Measurements from ENCODE around the gene PPP1R3D.
A peak's percentile ranks its signal among the peaks of the same experiment; 100 is the strongest.

Gene PPP1R3D

GRCh38 chr20:59940129-59940955 lies at the start of gene PPP1R3D, which contains the start of gene FAM217B:
Gene PPP1R3D (minus strand): TSS chr20:59940305. CDS start chr20:59939931, 374 bp downstream.
Gene FAM217B (plus strand): TSS chr20:59940389. CDS start chr20:59943944, 3,555 bp downstream.
- DNase-seq (ENCODE audit: low read depth) = peak; percentile 96
- TF ChIP-seq, protein P1, sequence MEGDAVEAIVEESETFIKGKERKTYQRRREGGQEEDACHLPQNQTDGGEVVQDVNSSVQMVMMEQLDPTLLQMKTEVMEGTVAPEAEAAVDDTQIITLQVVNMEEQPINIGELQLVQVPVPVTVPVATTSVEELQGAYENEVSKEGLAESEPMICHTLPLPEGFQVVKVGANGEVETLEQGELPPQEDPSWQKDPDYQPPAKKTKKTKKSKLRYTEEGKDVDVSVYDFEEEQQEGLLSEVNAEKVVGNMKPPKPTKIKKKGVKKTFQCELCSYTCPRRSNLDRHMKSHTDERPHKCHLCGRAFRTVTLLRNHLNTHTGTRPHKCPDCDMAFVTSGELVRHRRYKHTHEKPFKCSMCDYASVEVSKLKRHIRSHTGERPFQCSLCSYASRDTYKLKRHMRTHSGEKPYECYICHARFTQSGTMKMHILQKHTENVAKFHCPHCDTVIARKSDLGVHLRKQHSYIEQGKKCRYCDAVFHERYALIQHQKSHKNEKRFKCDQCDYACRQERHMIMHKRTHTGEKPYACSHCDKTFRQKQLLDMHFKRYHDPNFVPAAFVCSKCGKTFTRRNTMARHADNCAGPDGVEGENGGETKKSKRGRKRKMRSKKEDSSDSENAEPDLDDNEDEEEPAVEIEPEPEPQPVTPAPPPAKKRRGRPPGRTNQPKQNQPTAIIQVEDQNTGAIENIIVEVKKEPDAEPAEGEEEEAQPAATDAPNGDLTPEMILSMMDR (conservative IDR thresholded peaks at IDR 0.05; ENCODE audit: control insufficient read depth, insufficient read depth, low read depth, low read length) = no peak
- H3K4me3 ChIP-seq (ENCODE audit: control insufficient read depth, low read depth, low read length) = peak within 1 kb of the TSS; percentile 80

DNA sequence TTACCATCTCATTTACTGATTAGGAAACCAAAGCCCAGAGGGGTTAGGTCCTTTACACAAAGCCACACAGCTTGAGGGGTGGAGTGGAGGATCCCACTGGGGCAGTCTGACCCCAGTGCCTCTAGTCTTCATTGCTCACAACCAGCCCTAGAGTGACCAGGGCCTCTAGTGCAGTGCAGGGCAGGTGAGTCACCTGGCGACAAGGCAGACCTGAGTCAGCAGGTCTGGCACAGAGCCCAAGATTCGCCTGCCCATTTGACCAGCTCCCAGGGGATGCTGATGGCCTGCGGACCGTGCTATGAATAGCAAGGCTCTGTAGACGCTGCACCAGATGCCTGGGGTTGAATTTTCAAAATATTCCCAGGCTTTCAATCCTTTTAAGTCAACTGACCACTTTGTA lies 48.0 kb upstream of the PPP1R3D start:
- TF ChIP-seq, protein P1 (conservative IDR thresholded peaks at IDR 0.05; ENCODE audit: control insufficient read depth, insufficient read depth, low read depth, low read length) = no peak
- DNase-seq (ENCODE audit: low read depth) = peak; percentile 18
- no peak overlapping the region for H3K4me3 ChIP-seq (ENCODE audit: control insufficient read depth, low read depth, low read length)

GRCh38 chr20:59987135-59987534 lies 47.0 kb upstream of the PPP1R3D start:
- TF ChIP-seq, protein P1 (conservative IDR thresholded peaks at IDR 0.05; ENCODE audit: control insufficient read depth, insufficient read depth, low read depth, low read length) = no peak
- no peak overlapping the region for H3K4me3 ChIP-seq (ENCODE audit: control insufficient read depth, low read depth, low read length)
- no peak for DNase-seq (ENCODE audit: low read depth)

GRCh38 chr20:59985864-59986263 lies 45.8 kb upstream of the PPP1R3D start:
- TF ChIP-seq, protein P1 (conservative IDR thresholded peaks at IDR 0.05; ENCODE audit: control insufficient read depth, insufficient read depth, low read depth, low read length) = no peak
- no peak overlapping the region for H3K4me3 ChIP-seq (ENCODE audit: control insufficient read depth, low read depth, low read length)
- no peak for DNase-seq (ENCODE audit: low read depth)

- TF ChIP-seq, protein P1 (conservative IDR thresholded peaks at IDR 0.05; ENCODE audit: control insufficient read depth, insufficient read depth, low read depth, low read length) = no peak
Observed at GRCh38 chr20:59985164-59985563, 45.1 kb upstream of the PPP1R3D start.

GRCh38 chr20:59984541-59984940 lies 44.4 kb upstream of the PPP1R3D start:
- TF ChIP-seq, protein P1 (conservative IDR thresholded peaks at IDR 0.05; ENCODE audit: control insufficient read depth, insufficient read depth, low read depth, low read length) = no peak
- H3K4me3 ChIP-seq (ENCODE audit: control insufficient read depth, low read depth, low read length) = no peak overlapping the region
- no peak for DNase-seq (ENCODE audit: low read depth)

More at GRCh38 chr20:59985164-59985563, 45.1 kb upstream of the PPP1R3D start:
- no peak for DNase-seq (ENCODE audit: low read depth)
- H3K4me3 ChIP-seq (ENCODE audit: control insufficient read depth, low read depth, low read length) = no peak overlapping the region
